Stomach (tissue), 4 donors: Measurements from ENCODE around the gene LCN10.

Source experiments
- CTCF ChIP-seq, 7 experiments: fragments of 450-650 bp in 4 of 7; fragments of 200-600 bp in 3 of 7; sonication (generic) in 3 of 7; IDR thresholded peaks; one replicate each; pipeline ENCODE4 v1.5.1; 2016 to 2019; ENCODE audit warnings: antibody characterized with exemption in 7 of 7, control low read depth in 2 of 7, mild to moderate bottlenecking in 1 of 7
- POLR2AphosphoS5 ChIP-seq, 3 donors: sonication (generic); formaldehyde crosslinking; IDR thresholded peaks; one replicate each; pipeline ENCODE4 v1.6.1; 2016; ENCODE audit warnings: antibody characterized with exemption in 3 of 3

GRCh38 chr9:136753371-136754058, 10.8 kb upstream of the LCN10 start:
- TF ChIP-seq CTCF (IDR thresholded peaks at IDR 0.05) (no peak), POLR2AphosphoS5 (IDR thresholded peaks at IDR 0.05) (no peak)
